22Rv1 (cell line): ENCODE measurements around the gene LRBA.

Source experiments
- ZFX ChIP-seq: fragments of 450-650 bp; IDR thresholded peaks from 2 replicates; pipeline ENCODE4 v1.6.1; 2017; ENCODE audit warnings: antibody characterized with exemption, borderline replicate concordance
- TF ChIP-seq, protein P1 (sequence below): fragments of 450-650 bp; IDR thresholded peaks from 2 replicates; pipeline ENCODE4 v1.5.1; 2017; ENCODE audit warnings: mild to moderate bottlenecking

DNA sequence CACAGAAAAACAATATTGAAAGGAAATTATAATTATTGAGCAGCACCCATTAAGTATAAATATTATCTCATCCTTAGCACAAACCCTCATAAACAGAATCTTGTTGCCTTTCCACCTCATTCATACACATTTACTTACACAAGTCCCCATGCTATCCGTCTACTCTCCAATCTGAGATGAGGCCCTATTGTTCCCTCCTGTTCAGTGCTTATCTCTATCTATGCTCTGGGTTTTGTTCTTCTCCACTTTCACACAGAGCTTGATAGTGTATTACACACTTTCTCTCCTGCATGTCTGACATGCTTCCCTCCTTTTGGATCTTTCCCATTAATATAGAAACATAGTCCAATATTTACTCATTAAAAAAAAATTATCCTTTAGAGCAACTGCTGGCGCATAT, 671.3 kb downstream of the LRBA start:
- TF ChIP-seq, protein P1, sequence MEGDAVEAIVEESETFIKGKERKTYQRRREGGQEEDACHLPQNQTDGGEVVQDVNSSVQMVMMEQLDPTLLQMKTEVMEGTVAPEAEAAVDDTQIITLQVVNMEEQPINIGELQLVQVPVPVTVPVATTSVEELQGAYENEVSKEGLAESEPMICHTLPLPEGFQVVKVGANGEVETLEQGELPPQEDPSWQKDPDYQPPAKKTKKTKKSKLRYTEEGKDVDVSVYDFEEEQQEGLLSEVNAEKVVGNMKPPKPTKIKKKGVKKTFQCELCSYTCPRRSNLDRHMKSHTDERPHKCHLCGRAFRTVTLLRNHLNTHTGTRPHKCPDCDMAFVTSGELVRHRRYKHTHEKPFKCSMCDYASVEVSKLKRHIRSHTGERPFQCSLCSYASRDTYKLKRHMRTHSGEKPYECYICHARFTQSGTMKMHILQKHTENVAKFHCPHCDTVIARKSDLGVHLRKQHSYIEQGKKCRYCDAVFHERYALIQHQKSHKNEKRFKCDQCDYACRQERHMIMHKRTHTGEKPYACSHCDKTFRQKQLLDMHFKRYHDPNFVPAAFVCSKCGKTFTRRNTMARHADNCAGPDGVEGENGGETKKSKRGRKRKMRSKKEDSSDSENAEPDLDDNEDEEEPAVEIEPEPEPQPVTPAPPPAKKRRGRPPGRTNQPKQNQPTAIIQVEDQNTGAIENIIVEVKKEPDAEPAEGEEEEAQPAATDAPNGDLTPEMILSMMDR, result no peak
- TF ChIP-seq ZFX, result no peak
